OCI-LY1 (cell line): ENCODE data around the gene NAA35.

Source experiments
- EZH2 ChIP-seq: fragments of 200-600 bp; sonication (generic), shearing (Covaris generic); IDR thresholded peaks from 2 replicates; pipeline ENCODE4 v1.8.0; 2017; ENCODE audit warnings: borderline replicate concordance, mixed run types, mild to moderate bottlenecking, antibody characterized with exemption, low read length, moderate library complexity, mixed read lengths
- TF ChIP-seq, protein P1 (sequence below): fragments of 200-600 bp; sonication (generic), shearing (Covaris generic); IDR thresholded peaks from 2 replicates; pipeline ENCODE4 v1.5.1; 2017; ENCODE audit warnings: mild to moderate bottlenecking, antibody characterized with exemption, low read length, moderate library complexity, mixed read lengths

DNA sequence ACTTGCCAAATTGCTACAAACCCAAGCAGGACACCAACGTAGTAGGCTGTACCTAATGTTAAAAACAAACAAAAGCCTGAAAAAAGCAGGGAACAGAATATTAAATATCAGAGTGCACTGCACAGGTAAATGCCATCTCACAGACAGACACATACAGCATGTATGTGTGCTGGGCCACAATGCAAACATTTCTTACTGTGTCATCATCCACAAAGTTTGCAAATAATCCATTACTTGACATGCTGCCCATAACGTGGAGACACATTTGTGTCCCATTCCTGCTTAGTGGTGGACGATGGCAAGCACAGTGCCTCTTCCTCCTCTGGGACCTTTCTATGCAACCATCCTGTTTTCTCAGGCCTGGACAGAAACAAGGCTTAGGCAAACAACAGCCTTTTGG is 113.7 kb downstream of the NAA35 start:
- TF ChIP-seq, protein P1, sequence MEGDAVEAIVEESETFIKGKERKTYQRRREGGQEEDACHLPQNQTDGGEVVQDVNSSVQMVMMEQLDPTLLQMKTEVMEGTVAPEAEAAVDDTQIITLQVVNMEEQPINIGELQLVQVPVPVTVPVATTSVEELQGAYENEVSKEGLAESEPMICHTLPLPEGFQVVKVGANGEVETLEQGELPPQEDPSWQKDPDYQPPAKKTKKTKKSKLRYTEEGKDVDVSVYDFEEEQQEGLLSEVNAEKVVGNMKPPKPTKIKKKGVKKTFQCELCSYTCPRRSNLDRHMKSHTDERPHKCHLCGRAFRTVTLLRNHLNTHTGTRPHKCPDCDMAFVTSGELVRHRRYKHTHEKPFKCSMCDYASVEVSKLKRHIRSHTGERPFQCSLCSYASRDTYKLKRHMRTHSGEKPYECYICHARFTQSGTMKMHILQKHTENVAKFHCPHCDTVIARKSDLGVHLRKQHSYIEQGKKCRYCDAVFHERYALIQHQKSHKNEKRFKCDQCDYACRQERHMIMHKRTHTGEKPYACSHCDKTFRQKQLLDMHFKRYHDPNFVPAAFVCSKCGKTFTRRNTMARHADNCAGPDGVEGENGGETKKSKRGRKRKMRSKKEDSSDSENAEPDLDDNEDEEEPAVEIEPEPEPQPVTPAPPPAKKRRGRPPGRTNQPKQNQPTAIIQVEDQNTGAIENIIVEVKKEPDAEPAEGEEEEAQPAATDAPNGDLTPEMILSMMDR = no peak
- TF ChIP-seq EZH2 = no peak
